CMK (cell line): ENCODE measurements around the gene TMEM100.

Experiments used
- DNase-seq: peaks from one replicate; pipeline ENCODE4 v3.0.0-alpha.2; 2010; ENCODE audit warnings: low read depth

The TMEM100 gene

DNA sequence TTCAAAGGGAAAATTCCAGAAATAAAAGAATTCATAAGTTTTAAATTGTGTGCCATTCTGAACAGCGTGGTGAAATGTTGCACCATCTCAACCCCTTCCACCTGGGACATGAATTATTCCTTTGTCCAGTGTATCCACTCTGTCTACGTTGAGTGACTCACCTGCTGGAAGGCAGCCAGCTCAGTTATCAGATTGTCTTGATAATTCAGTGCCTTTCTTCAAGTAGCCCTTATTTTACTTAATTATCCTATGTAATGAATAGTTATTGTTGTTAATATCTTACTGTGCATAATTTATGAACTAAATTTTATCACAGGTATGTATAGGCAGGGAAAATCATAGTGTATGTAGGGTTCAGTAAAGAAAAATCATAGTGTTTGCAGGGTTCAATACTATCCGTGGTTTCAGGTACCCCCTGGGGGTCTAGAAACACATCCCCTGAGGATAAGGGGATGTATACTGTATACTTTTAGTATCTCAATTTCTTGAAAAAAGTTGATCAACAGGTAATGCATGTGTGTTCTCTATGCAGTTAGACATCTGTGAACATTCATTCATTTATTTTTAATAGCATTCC, 20.5 kb upstream of the TMEM100 start:
- DNase-seq: no peak

GRCh38 chr17:55742272-55743102, 19.8 kb upstream of the TMEM100 start:
- DNase-seq: no peak

- DNase-seq: no peak
These were observed 18.7 kb upstream of the TMEM100 start for GRCh38 chr17:55741356-55741700.

- DNase-seq: no peak
These were observed 18.1 kb upstream of the TMEM100 start for GRCh38 chr17:55740511-55741355.

- DNase-seq: peak; percentile 43
These were observed 15.4 kb upstream of the TMEM100 start for GRCh38 chr17:55737976-55738501.

DNA sequence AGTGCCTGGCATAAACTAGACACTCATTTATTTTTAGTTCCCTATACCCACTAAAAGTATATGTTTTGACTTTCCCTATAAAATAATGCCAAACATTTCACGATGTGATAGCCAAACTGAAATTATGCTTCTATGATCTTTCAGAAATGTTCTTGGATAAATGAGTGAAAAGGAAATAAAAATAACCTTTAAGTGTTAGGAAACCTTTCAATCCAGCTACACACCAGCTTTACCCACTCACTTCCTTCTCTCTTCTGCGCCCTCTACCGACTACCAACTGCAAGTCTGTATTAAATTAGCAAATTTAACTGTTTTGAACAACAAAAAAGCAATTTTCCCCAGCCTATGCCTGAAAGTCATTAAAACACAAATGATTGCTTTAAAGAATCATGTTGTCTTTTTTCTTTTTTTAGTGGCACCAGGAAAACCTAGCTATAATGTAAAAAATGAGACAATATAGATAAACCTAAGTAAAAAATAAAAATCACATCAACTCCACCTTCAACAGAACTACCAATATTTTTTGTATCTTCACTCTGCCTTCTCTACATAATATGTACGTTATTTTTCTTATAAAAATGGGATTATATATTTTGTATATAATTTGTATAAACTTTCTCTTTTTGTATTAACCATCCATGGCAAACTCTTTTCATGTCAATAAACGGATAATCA, 13.2 kb upstream of the TMEM100 start:
- DNase-seq: no peak

GRCh38 chr17:55734128-55734781, 11.6 kb upstream of the TMEM100 start:
- no peak for DNase-seq

DNA sequence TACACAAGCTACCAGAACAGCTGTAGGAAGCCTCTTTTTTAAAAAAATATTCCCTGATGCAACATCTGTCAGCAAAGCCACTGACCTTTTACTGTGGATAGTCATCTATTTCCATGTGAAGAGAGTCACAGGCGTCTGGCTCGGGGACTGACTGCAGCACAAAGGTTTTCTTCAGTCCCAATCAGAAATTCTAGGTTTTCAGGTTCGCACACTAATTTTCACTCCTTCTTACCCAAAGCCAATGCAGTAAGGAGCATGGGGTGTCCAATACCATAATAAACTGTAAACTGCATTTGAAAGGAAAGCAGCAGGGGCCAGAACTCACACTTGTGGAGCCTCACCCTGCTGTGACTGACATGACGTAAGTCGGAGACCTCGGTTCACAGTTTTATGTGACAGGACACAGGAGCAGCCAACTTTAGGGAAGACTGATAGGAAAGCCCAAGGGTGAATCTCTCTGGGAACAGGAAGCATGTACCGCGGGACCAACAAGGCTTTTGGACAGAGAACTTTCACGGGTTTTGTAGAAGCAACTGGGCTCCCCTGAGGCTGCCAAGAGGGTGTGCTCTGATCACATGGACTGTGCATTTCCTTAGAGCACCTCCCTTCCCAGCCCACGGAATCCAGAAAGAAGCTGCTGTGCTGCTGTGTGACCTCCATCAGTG, 9.1 kb upstream of the TMEM100 start:
- DNase-seq: no peak

DNA sequence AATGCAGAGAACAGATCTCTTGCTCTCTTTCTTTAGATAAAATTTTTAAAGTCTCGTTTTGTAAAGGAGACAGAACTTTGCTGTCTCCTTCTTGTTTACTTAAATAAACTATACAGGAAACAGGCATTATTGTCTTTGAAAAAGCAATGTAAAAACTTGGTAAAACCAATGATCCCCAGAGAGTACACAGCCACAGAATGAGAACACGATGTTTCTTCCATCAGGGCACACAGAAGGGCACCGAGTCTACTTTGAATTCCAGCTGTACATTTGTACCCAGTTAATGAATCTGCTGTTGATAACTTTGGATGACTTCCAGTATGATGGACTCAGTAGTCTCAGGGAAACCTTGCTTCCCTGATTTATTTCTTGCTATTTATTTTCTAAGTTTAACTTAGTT, 8.1 kb upstream of the TMEM100 start:
- DNase-seq: no peak

DNA sequence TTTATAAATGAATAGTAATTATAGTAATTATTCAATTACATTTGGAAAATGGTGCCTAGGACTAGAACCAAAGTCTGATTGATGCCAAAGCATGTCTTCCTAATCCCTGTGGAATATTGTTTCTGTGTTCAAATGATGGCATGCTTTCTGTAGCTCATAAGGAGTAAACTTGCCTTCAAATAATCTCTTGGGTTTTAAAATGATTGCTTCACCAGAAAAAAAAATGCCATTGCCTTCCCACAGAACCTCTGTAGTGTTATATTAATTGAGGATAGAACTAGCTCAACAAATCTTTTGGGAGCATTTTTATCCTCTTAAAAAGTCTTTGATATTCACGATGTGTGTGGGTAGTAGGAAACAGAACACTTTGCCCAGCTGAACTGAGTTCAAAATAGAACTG, 7.7 kb upstream of the TMEM100 start:
- no peak for DNase-seq

DNA sequence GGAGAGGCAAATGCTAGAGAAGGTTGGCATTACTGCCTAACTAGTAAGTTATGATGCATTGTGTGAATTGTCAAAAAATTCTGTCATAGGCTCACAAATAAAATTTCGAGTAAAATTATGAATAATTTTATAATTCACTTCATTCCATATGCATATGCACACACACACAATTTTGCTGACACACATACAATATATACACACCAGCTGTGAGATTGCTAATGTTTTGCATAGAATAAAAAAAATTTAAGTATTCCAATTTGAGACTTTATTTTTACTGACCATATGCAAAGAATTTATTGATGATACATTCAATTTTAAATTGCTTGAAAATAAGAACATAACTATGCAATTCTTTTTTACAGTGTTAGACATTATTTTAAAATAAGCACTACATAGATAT, 6.8 kb upstream of the TMEM100 start:
- DNase-seq: no peak

DNA sequence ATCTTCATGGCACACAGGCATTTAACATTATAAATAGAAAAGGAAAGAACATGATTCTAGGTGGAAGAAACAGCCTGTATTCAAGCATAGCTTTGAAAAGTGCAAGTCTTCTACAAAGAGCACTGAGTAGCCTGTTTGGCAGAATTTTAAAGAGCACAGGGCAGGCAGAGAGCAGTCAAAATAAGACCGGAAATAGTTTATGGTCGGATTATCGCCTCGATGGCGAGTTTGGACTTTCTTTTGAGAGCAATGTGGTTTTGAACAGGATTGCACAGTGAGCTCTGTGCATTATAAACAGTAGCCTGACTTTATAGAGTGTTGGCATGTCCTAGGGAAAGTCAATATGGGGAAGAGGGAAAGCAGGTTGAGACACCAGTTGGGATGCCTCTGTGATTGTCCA, 6.2 kb upstream of the TMEM100 start:
- no peak for DNase-seq

DNA sequence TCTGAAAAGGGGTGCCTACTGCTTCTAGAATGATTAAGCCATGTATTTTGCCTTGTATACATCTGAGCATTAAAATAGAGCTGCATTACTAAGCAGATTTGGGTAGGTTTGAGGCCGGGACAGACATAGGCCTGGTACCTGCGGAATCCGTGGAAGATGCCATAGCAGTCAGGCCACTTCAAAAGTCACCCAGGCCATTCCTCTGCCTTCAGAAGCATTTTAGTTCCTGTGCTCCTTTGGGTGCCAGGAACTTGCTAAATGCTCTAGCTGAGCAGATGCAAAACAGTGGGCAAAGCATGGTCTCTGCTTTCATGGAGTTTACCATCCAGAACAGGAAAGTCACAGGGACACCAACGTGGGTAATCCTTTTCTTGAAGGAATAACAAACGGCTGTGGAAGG, 5.7 kb upstream of the TMEM100 start:
- DNase-seq: no peak

GRCh38 chr17:55727920-55728319, 5.3 kb upstream of the TMEM100 start:
- no peak for DNase-seq

DNA sequence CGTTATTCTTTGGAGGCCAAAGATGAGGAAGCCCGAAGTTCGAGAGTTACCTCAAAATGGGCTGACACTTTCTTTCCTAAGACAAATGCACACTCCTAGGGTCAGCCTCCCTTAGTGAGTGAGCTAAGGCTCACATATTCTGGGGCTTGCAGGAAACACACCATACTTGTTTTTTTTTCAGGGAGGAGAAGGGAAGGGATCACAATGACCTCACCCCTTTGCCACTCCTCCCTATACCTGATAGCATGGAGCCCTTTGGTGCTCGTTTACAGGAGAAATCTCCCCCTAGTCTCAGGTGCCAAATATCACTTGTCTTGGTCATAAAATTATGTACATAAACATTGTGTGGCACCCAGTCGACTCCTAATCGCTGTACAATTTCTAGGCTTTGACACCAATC, 4.6 kb upstream of the TMEM100 start:
- DNase-seq: no peak

DNA sequence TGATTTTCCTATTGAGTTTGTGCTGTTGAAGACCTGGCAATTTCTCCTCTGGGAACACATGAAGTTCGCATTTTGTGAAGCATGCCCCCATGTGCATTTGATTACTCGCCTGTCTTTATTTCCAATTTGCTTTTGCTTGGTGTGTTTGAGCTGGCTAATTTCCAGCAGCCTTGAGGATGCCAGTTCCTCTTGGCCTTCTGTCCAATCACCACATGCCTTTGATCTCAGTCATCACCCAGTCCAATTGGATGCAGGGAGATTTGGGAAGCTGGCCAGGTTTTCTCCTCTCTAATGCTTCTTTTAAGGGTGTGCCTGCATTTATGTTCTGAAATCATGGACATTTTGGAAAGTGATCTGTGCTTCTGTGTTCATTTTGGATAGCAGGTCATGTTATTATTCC, 3.8 kb upstream of the TMEM100 start:
- DNase-seq: no peak

DNA sequence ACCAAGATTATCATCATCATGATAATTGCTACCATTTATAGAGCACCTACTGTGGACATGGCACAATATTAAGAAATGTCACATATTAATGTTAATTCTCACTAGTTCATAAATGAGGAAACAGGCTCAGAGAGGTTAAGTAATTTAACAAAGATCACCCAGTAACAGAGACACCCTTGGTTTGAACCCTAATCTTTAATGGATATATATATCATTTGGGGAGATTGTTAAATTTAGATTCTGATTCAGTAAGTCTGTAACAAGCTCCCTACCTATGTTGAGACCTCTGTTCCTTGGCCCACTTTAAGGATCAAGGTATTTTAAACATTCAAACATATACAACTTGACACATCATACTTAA, 804 bp upstream of the TMEM100 start:
- no peak for DNase-seq

DNA sequence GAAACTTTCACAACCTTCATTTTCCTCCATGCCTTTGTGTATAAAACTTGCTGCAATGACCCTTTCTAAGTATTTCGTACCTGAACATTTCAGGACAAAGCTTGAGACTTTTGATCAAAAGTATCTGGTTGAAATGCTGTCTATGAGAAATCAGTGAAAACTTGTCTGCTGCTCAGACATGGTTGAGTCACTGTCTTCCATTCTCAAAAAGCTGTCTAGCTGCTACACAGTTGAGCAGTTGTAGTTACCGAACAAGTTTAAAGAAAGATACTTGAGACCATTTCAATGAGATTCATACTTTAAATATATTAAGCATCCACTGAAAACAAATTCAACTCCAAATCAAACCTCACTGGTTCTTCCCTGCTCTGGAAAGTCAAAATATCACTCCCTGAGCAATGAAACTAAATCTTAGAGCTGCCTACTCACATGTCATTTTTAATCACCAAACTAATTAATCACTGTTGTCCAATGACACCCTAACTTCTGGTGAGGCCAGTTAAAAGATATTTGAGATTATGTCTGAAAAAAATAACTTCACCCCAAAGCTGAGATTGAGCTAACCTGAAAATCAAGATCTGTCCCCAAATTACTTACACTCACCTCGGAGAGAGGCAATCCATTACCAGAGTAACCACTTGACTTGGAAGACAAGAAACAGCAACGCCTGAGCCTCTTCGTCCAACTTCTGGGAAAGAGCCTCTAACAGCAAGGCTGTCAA, 488 bp downstream of the TMEM100 start:
- no peak for DNase-seq

DNA sequence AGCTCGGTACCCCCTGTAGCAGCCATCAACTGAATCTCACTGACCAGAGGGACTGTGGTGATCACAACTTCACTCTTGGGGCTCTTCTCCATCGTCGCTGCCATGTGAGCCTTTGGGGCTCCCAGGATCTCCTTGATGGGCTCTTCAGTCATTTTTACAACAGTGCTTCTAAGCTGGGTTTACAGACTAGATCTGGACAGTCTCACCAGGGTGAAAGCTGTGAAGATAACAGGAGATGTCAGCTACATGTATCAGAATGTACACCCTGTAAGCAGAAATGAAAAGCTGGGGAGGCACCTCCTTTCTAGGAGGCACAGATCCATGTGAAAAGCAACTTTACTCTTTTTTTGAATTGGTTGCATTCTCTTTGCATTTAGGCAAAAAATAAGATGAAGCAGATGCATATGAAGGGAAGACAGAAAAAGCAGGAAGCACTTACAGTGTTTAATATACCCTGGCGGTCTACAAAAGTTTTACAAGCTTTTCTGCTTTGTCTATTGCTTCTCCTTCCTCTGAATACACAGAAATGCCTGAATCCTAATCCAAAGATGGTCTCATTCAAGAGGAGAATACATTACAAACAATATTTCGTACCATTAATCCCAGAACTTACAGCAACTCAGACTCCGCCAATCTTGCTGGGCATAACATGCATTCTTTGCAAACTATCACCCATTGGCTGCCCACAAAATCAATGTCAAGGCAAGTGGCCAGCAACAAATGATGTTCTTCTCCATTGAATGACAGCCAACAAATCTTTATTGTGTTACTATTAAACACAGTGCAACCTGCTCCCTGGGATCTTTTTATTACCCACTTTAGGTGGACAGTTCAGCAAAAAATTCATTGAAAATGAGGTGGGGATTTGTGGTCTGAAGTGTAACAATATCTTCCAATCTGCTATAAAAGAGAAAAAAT, 1.5 kb downstream of the TMEM100 start:
- DNase-seq: no peak
